Measurements from ENCODE around the gene PARVB.

The PARVB gene

DNA sequence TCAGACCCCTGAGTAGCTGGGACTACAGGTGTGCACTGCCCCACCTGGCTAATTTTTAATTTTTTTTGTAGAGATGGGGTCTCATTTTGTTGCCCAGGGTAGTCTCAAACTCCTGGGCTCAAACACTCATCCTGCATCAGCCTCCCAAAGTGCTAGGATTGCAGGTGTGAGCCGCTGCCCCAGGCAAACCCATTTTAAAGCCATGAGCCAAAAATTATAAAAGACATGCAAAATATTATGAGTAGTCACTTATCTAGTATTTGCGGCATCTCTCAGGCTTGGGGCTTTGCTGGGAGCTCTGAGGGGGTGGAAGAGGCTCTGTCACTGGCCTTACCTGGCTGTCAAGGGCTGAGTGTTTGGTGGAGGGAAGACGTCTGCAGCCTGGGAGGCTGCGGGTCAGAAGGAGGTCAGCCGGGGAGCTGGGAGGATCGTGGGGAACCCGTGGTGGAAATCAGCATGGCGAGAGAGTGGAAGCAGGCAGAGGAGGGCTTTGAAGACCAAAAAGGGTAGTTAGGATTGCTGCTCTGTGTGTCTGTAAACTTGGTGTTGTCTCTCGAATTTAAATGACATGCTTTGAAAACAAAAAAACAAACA lies 87.6 kb downstream of the PARVB start:
- no peak for DNase-seq

DNA sequence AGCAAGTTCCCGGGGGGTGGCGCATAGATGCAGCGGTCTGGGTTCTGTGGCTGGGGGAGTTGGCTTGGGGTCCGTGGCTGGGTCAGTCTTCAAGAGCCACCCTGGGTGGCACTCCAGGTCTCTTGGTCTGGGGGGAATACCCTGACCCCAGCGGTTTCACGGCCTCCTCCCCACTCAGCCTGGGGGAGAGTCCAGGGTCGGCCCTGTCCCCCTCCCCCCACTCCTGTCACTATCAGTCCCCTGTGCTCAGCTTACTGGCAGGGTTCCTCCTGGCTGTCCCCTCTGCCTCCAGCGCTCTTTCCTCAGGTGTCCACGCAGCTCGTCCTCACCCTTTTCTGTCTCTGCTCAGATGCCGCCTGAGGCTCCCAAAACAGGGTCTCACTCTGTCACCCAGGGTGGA lies 88.1 kb downstream of the PARVB start:
- DNase-seq = no peak

DNA sequence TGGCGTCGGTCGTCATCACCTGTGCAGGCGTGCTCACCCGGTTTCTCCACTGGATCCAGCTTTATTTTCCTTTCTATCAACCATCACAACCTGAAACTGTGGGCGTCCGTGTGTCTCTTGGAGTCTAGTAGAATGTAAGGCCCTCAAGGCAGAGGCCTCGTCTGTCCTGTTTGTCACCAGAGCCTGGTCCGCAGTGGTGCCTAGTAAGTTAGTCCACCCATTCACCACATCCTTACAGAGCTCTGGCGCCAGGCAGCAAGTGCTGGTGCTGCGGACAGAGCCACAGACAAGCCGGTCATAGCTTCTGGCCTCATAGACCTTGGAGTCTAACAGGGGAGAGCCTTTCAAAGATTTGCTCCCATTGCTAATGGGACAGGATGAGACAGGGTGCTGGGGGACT lies 92.2 kb downstream of the PARVB start:
- no peak for DNase-seq

DNA sequence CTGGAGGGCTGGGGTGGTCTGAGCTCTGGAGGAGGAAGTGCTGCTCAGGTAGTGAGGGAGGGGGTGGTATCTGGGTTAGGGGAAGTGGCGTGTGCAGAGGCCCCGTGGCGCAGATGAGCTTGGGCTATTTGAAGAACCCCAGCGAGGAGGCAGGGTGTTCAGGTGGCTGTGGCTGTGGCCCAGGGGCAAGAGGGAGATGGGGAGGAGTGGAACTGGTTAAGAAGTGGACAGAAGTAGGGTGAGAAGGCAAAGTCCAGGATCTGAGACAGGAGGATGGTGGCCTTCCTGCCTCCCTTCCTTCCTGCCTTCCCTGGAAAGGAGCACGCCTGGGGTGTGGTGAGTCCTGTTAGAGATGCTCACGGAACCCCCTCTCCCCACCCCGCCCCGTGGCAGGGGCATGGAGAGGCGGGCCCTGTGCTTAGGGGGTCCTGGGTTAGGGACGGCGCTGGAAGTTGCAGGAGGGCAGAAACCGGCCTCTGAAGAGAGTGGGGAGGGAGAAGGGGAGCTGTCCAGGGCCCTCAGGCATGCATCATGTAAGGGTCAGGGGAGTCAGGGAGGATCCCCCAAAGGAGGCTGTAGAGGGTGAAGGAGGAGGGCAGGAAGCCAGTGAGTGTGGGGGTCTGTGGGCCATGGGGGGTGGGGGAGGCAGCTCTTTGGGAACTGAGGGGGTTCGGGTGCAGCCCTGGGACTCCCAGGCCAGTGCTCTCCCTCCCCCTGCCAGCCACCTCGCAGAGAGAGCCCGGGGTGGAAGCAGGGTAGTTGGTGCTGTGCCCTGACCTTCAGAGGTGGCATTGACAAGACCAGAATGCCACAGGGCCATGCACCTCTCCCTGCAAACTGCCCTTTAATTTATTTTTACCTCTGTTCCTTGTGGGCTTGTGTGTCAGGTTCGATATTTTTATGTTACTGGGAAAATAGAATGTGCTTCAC lies 92.9 kb downstream of the PARVB start:
- no peak for DNase-seq

DNA sequence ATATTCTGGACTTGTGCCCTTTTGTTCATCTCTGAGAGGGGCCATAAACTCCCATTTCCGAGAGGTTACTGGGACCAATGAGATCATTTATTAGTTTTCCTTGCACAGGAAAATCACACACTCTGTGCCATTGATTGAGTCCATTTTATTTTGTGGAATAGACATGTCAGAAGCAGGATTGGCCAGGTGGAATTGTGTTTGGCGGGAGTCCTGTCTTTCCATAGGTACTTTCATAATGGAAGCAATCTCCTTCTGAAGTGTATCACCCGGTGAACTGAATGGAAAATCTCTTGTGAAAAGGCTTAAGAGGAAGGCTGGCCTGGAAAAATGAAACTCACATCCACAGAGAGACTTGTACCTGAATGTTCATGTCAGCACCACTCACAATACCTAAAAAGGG lies 93.6 kb downstream of the PARVB start:
- no peak for DNase-seq

DNA sequence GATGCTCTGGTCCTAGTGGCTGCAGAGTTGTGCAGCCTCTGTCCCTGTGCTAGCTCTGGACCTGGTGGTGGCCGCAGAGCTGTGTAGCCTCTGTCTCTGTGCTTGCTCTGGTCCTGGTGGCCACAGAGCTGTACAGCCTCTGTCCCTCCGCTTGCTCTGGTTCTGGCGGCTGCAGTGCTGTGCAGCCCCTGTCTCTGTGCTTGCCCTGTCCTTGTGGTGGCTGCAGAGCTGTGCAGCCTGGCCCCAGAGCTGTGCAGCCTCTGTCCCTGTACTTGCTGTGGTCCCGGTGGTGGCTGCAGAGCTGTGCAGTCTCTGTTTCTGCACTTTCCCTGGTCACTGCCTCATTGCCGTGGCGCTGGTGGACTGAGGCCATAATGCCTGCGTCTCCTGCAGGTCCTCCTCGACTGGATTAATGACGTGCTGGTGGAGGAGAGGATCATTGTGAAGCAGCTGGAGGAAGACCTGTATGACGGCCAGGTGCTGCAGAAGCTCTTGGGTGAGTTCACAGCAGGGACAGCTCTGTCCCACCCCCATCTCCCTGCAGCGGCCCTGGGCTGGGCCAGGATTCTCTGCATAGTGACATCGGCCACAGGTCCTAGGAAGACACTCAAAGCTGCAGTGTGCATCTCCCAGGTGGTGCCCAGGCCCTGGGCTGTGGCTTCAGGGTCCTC lies 94.7 kb downstream of the PARVB start:
- DNase-seq = no peak

DNA sequence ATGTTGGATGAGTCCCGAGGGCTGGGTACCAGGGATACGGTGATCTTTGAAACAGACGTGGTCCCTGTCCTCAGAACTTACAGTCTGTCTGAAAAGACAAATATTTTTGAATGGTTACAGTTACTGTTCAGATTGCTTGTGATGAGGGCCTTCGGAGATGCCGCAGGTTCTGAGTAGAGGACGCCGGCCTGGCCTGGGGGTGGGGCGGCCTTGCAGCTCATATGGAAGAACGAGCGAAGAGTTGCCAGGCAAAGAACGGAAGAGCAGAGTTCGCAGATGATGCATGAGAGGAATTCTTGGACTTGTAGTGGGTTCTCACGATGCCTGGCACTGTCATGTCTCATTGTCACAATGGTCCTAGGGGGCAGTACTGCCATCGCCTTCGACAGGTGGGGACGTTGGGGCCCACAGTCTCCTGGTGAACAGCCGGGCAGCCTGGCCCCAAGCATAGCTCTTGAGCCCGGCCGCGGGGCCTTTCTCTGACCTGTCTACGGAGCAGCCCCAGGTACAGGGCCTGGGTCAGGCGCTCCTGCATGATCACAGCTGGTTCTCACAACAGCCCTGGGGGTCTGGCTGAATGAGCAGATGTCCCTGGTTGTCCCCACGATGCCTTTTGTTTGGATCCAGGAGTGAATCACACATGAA lies 95.7 kb downstream of the PARVB start:
- no peak for DNase-seq

DNA sequence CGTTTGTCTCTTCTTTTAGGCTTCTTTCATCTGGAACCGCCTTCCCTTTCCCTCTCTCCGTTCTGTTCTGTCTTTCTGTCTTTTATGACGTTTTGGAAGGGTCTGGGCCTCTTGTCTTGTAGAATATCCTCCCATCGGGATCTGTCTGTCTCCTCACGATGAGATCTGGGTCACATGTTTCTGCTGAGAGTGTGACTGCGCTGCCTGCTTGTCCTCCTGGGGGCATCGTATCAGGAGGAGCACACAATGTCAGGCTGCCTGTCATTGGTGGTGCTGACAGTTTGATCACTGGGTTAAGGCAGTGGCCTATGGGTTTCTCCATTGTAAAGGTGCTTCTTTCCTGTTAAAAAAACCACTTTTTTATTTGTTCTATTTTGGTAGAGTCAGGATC lies 96.2 kb downstream of the PARVB start:
- no peak for DNase-seq

DNA sequence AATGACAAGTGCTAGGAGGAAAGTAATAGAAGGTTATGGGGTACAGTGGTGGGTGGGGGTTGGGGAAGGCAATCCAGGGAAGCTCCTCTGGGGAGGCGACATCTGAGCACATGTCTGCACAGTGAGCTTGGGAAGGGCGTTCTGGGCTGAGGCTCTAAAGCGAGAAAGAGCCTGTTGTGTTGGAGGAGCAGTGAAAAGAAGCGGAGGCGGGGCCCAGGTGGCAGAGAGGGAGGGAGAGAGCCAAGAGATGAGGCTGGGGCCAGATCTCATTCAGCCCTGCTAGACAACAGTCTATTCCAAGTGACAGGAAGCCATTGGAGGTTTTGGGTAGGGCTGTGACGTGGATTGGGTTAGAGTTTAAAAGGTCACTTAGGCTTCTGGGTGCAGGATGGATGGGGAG lies 101.3 kb downstream of the PARVB start:
- DNase-seq = no peak

DNA sequence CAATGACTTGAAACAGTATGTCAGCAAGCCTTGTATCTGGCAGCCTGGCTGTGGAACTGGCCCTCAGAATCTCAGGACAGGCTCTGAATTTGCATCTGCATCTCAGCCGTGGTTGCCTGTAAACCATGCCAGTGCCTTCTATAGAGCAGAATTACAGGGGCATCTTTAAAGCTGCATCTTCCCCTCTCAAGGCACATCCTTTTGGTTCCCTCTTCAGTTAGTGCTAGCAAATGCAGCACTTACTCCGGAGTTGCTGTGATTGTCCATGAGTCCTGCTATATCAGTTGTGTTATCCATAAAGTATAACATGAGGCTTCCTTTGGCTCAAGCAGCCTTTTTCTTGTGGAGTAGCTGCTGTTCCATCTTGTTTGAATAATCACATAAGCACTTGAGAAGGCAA lies 102.7 kb downstream of the PARVB start:
- no peak for DNase-seq

DNA sequence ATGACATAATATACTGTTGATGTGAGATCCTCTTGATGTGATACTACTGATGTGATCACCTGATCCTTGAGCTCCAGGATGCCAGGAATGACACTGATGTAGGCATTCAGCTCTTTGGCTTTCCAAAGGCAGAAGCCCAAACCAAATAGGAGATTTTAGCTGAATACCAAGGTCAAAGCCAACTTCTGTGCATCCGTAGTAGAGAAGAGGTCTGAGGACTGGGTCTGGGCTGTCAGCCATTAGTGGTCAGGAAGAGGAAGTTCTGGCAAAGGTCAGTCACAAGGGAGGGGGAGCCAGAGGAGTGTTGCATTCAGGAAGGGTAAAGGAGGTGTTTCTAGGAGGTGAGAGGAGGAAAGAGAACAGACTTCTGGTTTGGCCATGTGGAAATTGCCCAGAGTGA lies 103.3 kb downstream of the PARVB start:
- DNase-seq = no peak

DNA sequence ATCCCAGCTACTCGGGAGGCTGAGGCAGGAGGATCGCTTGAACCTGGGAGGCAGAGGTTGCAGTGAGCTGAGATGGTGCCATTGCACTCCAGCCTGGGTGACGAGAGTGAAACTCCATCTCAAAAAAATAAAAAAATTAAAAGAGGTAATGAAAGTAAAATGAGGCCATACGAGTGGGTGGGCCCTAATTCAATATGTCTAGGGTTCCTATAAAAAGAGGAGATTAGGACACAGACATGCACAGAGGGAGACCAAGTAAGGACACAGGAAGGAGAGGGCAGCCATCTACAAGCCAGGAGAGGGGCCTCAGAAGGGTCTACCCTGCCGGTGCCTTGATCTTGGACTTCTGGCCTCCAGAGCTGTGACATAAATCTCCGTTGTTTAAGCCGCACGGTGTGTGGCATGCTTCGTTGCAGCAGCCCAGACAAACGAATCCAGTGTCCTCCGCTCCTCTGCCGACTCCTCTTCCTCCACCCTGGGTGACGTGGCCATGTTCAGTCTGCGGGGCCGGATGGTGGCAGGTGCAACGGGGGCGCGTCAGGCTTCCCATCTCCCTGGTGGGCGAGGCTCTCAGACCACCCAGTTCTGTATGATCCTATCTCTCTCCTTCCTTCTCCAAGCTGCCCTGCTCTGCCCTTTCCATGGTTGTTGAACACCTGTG lies 105.0 kb downstream of the PARVB start:
- no peak for DNase-seq

DNA sequence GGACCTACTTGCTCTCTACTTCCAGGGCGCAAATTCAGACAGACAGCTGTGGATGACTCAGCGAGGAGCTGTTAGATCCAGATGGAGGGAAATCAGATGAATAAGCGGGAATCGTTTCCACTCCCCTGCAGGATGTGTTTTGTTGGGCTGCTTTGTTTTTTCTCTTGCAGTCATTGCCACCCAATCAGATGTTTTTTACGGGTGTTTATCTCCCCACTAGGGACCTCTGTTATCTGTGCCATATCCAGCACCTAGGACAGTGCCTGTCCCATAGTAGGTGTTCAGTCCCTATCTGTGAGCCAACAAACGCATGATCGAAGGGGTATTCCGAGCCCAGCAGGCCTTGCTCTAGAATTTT lies 105.5 kb downstream of the PARVB start:
- no peak for DNase-seq

DNA sequence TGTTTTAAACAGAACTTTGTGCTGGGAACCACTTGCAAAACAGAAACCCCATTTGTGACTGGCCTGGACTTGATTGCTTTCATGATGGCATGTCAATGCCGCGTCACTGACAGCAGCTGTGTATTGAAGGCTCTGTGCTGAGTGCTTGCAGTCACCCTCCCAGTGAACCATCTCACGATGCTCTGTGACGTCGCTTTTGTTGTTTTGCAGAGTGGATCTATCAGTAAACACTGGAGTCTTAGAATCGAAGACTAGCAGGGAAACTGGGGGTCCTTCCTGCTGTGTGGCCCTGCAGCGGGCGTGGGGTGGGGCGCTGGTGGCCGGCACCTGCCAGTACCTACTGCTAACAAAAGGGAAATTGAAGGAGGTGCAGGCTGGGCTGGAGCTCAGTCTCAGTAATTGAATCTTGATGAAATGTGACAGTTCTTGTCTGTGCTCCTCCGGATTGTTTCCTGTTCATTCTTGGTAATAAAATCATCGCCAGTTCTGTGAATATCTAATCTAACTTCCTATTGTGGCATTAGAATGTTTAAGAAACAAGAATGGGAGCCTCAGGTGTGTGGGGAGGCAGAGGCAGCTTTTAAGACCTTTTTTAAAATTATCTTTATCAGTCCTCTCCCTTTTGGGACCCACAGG lies 106.1 kb downstream of the PARVB start:
- DNase-seq = no peak

DNA sequence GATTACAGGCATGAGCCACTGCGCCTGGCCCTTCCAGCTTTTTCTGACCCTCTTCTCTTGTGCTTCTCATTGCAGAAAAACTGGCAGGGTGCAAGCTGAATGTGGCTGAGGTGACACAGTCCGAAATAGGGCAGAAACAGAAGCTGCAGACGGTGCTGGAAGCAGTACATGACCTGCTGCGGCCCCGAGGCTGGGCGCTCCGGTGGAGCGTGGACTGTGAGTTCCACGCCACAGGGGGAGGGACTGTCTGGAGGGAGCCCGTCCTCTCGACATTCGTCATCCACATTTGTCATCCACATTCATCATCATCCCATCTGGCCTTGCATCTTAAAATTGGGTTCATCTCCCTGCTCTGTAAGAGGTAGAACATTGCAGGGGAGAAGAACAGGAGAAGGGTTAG lies 107.3 kb downstream of the PARVB start:
- DNase-seq = no peak

DNA sequence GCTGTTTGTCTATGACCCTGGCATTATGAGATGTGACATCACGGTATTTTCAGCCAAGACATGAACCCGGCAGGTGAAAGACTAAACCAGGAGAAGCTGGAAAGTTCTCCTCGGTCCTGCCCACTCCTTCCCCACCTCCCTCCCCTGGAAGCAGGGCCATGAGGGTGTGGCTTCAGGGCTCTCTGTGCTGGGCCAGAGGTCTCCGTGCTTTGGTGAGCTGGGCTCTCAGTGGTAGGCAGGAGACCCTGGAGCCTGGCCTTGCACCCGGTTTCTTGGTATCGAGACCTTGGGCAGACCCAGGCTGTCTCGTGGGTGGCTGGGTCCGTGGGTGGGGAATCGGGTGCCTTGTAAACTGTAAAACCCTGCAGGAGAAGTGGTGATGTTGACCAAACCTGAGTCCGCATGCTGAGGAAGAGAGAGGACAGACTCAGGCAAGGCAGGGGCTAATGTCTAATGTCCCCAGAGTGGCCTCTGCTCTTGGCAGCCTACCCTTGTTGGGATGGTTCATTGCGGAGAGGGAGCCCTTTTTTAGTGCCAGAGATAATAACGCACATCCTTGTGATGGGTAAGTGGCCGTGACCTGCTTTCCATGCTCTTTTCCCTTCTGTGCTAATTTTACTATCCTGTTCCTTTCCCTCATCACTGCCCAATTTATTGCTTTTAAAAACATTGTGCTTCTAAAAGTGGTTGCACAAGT lies 108.0 kb downstream of the PARVB start:
- DNase-seq = no peak

DNA sequence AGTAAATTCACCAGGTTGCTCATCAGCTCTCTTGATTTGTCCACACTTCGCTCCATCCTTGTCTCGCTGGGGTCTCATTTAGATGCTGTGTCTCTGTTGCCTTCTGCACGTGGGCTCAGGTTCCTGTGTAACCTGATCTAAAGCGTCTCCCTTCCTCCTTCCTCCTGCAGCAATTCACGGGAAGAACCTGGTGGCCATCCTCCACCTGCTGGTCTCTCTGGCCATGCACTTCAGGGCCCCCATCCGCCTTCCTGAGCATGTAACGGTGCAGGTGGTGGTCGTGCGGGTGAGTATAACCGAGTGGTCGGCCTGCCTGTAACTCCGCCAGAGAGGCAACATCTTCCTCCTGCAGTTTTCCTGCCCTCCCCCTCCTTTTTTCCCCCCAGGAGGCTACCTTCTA lies 108.6 kb downstream of the PARVB start:
- no peak for DNase-seq

DNA sequence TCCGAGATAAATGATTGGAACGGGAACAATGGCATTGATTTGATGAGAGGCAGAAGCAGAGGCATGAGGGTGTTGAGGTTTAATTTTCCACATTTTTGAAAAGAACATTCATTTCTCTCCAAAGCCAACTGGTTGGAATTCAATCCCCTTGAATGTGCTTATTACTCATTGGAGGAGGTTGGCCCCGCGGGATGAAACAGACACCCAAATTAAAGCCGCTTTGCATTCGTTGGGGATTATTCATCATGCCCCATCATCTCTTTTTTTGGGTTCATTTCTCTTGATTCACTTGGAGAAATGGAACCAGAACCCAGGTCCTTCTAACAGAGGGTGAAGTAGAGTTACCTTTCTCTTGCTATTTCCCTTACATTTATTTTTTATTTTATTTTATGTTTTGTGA lies 109.1 kb downstream of the PARVB start:
- no peak for DNase-seq

DNA sequence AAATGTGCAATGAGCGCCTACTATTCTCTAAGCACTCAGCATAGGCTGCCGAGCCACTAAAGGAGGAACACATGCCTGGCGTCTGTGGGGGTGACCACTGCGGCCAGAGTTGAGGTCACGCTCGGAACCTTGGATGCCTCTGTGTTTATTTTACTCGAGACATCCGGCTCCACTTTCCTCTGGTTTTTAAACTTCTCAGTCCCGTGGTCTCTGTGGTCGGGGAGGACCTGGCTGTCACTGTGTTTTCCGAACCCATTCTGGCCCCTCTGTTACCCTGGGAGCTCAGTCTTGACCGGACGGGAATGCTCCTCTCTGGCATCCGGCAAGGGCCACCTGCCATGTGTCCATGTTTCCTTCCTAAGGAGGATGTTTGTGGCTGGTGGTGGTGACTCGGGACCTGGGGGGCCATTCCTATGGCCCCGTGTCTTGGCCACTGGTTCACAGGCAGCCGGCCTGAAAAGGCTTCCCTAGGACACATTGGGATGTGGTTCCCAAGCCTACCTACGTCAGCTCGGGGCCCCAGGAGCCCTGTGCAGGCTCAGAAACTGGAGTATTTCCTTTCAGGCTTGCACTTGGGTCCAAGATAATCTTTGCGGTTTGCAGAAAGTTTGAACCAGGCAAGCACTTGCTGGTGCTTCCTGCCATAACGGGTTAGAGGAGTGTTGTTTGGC lies 109.9 kb downstream of the PARVB start:
- DNase-seq = no peak

DNA sequence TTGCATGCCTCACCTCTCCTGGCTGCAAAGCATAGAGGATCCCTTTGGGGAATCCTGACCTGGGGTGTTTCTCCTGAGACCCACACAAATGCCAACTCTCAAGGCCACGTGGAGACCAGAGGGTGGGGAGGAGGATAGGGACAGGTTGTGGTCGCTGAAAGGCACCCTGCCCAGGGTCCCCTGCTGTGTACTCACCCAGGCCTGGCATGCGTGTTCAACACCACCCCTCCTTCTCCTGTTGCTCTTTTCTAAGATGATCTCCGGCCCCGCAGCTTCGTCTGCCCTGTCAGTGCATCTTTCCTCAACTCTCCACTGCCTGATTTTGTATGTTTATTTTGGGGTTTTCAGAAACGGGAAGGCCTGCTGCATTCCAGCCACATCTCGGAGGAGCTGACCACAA lies 112.0 kb downstream of the PARVB start:
- no peak for DNase-seq

DNA sequence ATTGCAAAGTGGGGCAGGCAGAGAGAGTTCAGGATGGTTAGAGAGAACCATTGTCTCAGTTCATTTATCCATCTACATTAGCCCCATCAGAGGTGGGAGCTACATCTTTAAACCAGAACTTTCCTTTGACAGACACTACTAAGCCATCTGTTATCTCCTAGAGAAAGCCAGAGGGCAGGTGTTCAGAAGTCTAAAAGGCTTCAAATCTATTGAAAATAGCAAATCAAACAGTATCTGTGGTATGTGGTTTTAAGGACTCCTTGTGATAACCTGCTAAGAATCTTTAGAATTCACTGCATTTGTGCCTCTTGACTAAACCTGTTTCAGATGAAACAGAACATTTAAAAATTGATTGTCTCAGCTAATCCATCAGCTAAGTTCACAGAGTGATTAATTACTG lies 112.7 kb downstream of the PARVB start:
- DNase-seq = no peak

Measured in activated naive CD4-positive, alpha-beta T cell treated with Interleukin-2 at 50 U/mL for 16 hours (primary cell).